NCI-H1092 (cell line): ENCODE results near the gene ARL10.

Source experiments
- DNase-seq: peaks from one replicate; lab custom pipeline; 2025; lab: John Stamatoyannopoulos, UW

The ARL10 gene

GRCh38 chr5:176362233-176362490, 3.1 kb upstream of the ARL10 start:
- DNase-seq, result no peak

GRCh38 chr5:176364765-176365350, 429 bp upstream of the ARL10 start:
- DNase-seq, result no peak

GRCh38 chr5:176366232-176366894, 1.1 kb downstream of the ARL10 start:
- DNase-seq, result no peak

GRCh38 chr5:176368726-176369125, 3.4 kb downstream of the ARL10 start:
- DNase-seq, result no peak

GRCh38 chr5:176369934-176370711, 4.8 kb downstream of the ARL10 start:
- DNase-seq, result no peak

- no peak for DNase-seq
These were observed 6.6 kb downstream of the ARL10 start for GRCh38 chr5:176371621-176372539.

GRCh38 chr5:176373100-176373818, 8.0 kb downstream of the ARL10 start:
- no peak for DNase-seq

GRCh38 chr5:176379881-176380280, 14.6 kb downstream of the ARL10 start:
- no peak for DNase-seq

GRCh38 chr5:176381423-176381822, 16.1 kb downstream of the ARL10 start:
- no peak for DNase-seq

GRCh38 chr5:176381979-176382378, 16.7 kb downstream of the ARL10 start:
- DNase-seq, result no peak

GRCh38 chr5:176382721-176383120, 17.4 kb downstream of the ARL10 start:
- DNase-seq, result no peak

GRCh38 chr5:176383248-176383905, 18.1 kb downstream of the ARL10 start:
- DNase-seq, result no peak

GRCh38 chr5:176383961-176384360, 18.7 kb downstream of the ARL10 start:
- DNase-seq, result no peak

- no peak for DNase-seq
These were observed 19.2 kb downstream of the ARL10 start for GRCh38 chr5:176384366-176384930.

- no peak for DNase-seq
These were observed 19.7 kb downstream of the ARL10 start for GRCh38 chr5:176384991-176385390.

- DNase-seq, result no peak
These were observed 21.2 kb downstream of the ARL10 start for GRCh38 chr5:176386491-176386890.

GRCh38 chr5:176387384-176387925, 22.2 kb downstream of the ARL10 start:
- DNase-seq, result no peak

GRCh38 chr5:176388003-176388443, 22.7 kb downstream of the ARL10 start:
- no peak for DNase-seq

GRCh38 chr5:176388444-176389134, 23.3 kb downstream of the ARL10 start, which contains the start of the genes HIGD2A and NOP16:
Gene HIGD2A, plus strand, starts transcription at chr5:176388751. Its CDS starts 69 bp downstream, at chr5:176388820.
Gene NOP16, minus strand, starts transcription at chr5:176388598. Its CDS starts 59 bp downstream, at chr5:176388539.
- DNase-seq, result peak; percentile 96
